Activated T-cell treated with anti-CD3 and anti-CD28 coated beads, Interleukin-2, amount 50 U/mL, for 1 hour (primary cell): Measurements from ENCODE around the gene AURKB.

Source experiments
- DNase-seq: peaks from one replicate; pipeline ENCODE4 v3.0.0-alpha.2; 2020

The AURKB gene

DNA sequence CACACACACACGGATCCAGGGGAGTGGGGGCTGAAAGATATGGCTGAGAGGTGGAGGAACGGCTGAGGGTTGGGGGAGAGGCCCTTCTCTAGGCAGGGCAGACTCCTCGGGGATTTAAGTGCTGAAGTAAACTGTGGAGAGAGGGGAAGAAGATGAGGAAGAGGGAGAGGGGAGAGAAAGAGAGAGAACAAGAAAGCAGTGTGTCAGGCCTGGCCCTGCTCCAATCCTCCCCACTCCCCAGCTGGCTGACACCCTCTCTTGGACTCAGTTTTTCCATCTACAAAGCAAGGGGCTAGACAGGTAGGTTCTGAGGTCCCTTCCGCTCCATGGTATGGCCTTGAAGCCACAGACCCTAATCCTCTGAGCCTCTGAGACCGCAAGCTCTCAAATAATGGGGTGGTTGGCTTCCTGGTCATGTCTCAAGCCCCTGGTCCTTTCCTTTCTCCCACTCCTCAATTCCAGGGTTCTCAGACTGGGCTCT is 49.6 kb downstream of the AURKB start:
- DNase-seq, result no peak

DNA sequence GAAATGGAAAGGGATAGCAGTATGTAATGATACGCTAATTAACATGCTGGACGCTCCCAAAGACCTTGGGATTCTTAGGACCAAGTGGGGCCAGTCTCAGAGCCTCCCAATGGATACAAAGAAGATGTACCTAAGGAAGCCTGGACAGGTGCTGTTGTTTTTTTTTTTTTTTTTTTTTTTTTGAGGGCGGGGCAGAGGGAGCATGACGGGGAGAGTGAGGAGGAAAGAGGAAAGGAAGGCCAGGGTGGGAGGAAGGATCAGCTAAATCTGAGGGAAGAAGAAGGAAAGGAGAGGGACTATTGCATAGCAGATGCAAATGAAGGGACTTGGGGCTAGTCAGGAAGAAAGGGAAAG is 50.2 kb downstream of the AURKB start:
- no peak for DNase-seq

DNA sequence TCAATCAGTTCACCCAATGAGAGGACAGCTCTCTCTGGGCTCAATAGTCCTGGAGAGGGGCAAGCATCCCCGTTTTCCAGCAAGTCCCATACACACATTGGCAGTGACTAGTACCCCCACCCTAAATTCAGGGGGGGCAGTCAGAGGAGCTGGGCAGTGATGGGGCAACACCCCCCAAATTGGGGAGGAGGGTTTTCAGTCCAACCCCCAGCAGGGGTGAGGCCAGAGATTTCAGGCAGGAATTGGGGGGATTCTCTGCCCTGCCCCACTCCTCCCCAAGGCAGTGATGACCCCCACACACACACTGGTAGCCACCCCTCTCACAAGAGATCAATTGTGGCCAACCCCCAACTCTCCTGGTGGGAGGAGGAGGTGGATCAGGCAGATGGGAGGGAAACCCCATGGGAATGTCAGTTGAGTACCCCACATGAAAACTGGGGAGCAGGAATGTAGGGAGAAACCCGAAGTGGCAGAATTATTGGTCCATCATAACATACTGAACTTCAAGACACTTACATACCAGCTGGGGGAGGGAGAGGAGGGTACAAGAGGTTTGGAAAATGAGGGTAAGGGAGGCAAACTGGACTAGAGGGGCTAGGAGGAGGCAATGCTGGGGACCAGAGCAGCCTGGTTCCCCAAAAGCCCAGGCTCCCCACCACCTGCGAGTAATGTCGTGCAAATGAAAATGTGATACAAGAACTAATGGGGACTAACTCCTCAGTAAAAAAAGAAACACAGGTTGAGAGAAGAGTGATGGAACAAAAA is 50.7 kb downstream of the AURKB start:
- DNase-seq, result no peak

DNA sequence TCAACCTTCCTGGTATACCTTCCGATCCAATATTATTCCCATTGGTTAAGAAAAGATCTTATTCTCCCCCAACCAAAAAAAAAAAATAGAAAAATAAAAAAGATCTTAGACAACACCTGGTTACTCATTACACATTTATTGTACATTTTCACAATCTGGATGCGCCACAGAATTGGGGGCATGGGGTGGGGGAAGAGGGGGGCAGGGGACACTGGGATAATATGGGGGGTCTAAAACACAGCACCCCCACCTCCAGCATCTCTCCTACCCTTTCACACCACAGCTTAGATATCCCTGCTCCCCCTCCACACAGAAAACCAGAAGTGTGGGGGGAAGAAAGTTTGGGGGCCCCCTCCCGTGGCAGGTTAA is 51.4 kb downstream of the AURKB start:
- DNase-seq, result no peak

DNA sequence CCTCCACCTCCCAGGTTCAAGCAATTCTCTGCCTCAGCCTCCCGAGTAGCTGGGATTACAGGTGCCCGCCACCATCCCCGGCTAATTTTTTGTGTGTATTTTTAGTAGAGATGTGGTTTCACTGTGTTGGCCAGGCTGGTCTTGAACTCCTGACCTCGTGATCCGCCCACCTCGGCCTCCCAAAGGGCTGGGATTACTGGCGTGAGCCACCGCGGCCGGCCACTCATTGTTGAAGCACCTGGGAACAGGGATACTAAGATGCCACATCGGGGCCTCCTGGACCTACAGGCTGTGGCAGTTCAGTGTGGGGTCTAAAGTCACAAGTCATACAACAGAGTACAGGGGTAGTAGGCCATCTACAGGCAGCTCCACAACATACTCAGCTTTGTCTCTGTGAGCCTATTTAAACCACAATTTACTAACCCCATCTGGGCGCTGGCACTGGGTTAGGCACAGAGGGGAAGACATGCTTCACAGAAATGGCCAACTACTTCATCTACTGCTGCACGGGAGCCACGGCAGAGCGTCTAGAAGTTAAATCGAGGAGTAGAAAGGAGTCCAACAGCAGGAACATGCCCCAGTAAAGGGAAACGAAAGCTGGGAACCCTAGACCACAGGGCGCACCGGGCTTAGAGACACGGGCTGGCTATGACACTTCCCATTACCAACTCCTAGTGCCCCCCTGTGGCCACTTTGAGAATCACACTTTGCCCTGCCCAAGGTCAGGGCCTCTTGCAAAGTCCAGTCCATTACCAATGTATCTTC is 51.9 kb downstream of the AURKB start:
- peak; percentile 85 for DNase-seq

DNA sequence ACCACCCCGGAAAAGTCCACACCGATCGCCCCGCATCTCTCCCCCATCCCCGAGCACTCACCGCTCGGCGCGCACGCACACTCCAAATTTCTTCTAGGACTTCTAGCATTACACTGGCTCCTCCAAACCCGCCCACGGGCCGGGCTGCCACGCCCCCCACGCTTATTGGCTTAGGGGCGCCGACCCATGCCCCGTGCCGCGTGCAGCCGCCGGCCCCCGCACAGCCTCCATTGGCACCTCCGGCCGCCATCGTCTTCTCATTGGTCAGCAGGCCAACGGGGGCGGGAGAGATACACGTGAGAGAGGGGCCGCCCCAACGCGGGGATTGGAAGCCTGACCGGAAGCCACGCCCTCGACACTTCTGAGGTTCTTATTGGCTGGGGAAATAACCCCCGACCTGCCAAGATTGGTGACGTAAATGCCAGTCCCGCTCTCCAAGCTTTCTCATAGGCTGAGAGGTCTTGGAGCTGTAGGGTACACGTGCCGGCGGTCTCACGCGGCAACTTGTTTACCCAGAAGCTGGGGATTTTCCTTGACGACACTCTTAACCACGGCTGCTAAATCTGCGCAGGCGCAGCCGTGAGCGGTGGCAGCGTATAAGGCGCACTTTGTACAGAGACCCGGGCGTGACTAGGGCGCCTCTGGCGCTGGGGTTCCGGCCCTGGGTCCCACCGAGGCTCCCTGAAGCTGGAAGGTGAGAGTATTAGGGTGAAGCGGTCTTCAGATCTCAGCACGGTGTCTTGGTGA is 54.0 kb downstream of the AURKB start:
- peak; percentile 99 for DNase-seq

DNA sequence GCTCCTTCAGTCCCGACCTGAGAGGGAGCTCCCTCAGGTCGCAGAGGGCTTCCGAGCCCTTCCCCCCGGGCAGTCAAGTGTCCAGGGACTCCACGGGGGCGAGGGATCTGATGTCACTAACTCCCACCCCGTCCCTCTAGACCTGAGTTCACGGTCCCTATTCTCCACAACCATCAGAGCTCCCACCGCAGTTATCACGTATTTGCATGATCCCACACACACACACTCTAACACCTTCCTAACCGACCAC is 54.5 kb downstream of the AURKB start:
- no peak for DNase-seq

DNA sequence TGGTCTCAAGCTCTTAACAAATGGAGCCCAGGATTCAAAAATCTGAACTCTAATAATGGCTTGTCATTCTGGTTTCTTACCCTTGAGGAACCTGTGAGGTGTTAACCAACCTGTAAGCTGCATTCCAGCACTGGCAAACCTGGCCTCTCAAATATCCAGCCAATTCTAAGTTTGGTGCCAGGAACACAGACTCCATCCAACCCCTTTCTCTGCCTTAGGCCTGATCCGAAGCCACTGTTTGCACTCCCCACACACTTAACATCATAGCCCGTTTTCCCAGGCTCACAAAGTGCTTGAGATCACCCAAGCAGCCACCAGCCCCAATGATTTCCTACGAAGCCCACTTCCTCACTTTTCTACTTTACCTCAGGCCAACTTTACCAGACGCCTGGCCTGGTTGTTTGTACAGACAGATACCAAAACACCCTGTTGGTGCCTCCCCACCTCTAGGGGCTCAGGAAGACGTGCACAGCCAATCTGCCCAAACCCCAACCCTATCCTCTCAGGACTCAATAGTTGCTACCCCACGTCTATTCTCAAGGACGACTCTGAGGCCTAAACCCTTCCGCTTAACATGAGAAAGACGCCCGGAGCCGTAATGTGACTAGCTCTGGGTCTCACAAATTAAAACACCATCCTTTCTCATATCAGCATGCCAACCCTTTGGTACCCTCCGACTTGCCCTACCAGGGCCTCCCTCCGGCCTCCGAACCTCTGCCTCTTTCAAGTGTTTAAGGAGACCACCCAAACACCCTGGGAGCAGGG is 55.0 kb downstream of the AURKB start:
- DNase-seq, result peak; percentile 34
